Measurements from ENCODE around the gene SORCS2.

DNA sequence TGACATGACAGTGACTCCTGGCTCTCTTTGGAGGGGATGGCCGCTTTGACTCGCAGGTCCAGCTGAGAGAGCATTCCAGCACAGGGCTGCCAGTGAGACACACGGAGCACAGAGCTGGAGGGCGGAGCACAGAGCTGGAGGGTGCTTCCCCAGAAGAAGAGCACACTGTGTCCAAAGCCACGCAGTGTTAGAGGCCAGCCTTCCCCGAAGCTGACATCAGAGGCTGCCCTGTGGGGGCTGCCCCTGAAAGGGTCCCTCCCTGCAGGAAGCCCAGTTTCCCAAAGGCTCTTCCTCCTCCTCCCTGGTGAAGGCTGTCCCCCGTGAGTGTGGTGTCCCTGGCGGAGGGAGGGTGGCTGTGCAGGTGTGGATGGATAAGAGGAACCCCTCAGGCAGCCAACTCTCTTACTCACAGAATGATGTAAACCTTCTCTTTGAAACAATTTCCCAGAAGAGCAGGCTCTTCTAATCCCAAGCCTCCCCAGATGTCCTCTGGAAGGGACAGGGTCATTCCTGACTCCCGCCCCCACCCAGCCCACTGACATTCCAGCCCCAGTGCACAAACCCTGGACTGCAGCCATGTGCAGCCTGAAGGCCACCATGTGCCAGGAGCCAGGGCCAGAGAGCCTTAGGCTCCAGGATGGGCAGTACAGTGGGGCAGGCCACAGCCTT, 189.0 kb downstream of the SORCS2 start:
- TF ChIP-seq, protein P1, sequence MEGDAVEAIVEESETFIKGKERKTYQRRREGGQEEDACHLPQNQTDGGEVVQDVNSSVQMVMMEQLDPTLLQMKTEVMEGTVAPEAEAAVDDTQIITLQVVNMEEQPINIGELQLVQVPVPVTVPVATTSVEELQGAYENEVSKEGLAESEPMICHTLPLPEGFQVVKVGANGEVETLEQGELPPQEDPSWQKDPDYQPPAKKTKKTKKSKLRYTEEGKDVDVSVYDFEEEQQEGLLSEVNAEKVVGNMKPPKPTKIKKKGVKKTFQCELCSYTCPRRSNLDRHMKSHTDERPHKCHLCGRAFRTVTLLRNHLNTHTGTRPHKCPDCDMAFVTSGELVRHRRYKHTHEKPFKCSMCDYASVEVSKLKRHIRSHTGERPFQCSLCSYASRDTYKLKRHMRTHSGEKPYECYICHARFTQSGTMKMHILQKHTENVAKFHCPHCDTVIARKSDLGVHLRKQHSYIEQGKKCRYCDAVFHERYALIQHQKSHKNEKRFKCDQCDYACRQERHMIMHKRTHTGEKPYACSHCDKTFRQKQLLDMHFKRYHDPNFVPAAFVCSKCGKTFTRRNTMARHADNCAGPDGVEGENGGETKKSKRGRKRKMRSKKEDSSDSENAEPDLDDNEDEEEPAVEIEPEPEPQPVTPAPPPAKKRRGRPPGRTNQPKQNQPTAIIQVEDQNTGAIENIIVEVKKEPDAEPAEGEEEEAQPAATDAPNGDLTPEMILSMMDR (IDR thresholded peaks at IDR 0.05), result peak in 1 of 6 experiments; percentile 18
- no peak for TF ChIP-seq POLR2A (IDR thresholded peaks at IDR 0.05)

All from esophagus squamous epithelium (tissue), 4 donors.